HepG2 (cell line): Measurements from ENCODE around the gene SNRPB2. TPM values are rescaled to one million over a fixed set of nuclear protein-coding genes. Genes with fewer than 3 reads are reported as not detected.

Experiments used
- ATAC-seq: fragments of 200-7000 bp; cut with Tn5 transposase; 3 replicates; pipeline ENCODE4 v1.9.1; 2020; ENCODE audit warnings: mild to moderate bottlenecking, moderate library complexity
- BruUV-seq: library from RNA; stranded (reverse); fragments of 400-500 nt; replicated peaks from 2 replicates; lab custom pipeline; 2021; lab: Mats Ljungman, UMichigan
- CTCF ChIA-PET: fragments of 300-600 bp; formaldehyde crosslinking; extraction: SDS; loops from one replicate; lab custom pipeline; 2021; ENCODE audit warnings: low total read pairs, inconsistent platforms, low intra/inter-chr PET ratio; lab: Yijun Ruan, JAX
- POLR2A ChIA-PET: fragments of 350-600 bp; sonication (Branson Sonifier 250); formaldehyde crosslinking; loops from one replicate; lab custom pipeline; 2020; ENCODE audit warnings: antibody characterized with exemption, inconsistent platforms; lab: Yijun Ruan, JAX
- DNase-seq: peaks from one replicate; pipeline ENCODE4 v3.0.0-alpha.2; 2015; ENCODE audit warnings: low spot score
- FAIRE-seq: peaks from 3 replicates; lab custom pipeline; 2011; peaks lifted over from hg19 to GRCh38; lab: Jason Lieb, UNC
- H2AFZ ChIP-seq: one replicate; pipeline ENCODE4 v1.6.1; 2011; ENCODE audit warnings: low read length, inconsistent platforms
- H3K27ac ChIP-seq: fragments of 300-600 bp; 3 replicates; pipeline ENCODE4 v1.8.0; 2011; ENCODE audit warnings: mixed run types, mild to moderate bottlenecking, mixed read lengths, low read length, inconsistent platforms; ENCODE audit not compliant: insufficient read depth; ENCODE audit errors: extremely low read length
- H3K27me3 ChIP-seq, 2 experiments: fragments of 200-600 bp in 1 of 2; 2 replicates in 1 of 2; 3 replicates in 1 of 2; pipeline versions ENCODE4 v1.6.0 to v1.8.0; 2011; ENCODE audit warnings: low read length in 2 of 2, mild to moderate bottlenecking in 2 of 2, moderate library complexity in 2 of 2, inconsistent platforms in 1 of 2; ENCODE audit not compliant: insufficient read depth in 2 of 2, control insufficient read depth in 1 of 2
- H3K36me3 ChIP-seq, 2 experiments: fragments of 200-600 bp in 1 of 2; replicated peaks in 1 of 2; 2 replicates in 1 of 2; 3 replicates in 1 of 2; pipeline versions ENCODE4 v1.5.1 to v1.8.0; 2011; ENCODE audit warnings: low read length in 2 of 2, inconsistent platforms in 1 of 2; ENCODE audit not compliant: insufficient read depth in 2 of 2, control insufficient read depth in 1 of 2
- H3K4me1 ChIP-seq: 2 replicates; pipeline ENCODE4 v1.5.1; 2012; ENCODE audit warnings: low read length, inconsistent platforms; ENCODE audit not compliant: insufficient read depth
- H3K4me2 ChIP-seq: 2 replicates; pipeline ENCODE4 v1.6.0; 2011; ENCODE audit warnings: low read depth, low read length, inconsistent platforms
- H3K4me3 ChIP-seq, 3 experiments: fragments of 200-600 bp in 1 of 3; sonication (generic), shearing (Covaris generic) in 1 of 3; replicated peaks in 1 of 3; 2 replicates each; pipeline ENCODE4 v1.5.1; 2011 to 2016; ENCODE audit warnings: low read length in 3 of 3, inconsistent platforms in 2 of 3, low read depth in 2 of 3, mild to moderate bottlenecking in 2 of 3, control low read depth in 1 of 3, mixed read lengths in 1 of 3; ENCODE audit not compliant: insufficient read depth in 1 of 3
- H3K79me2 ChIP-seq: one replicate; pipeline ENCODE4 v1.6.1; 2011; ENCODE audit warnings: low read length, inconsistent platforms; ENCODE audit not compliant: insufficient read depth
- H3K9ac ChIP-seq: 2 replicates; pipeline ENCODE4 v1.6.0; 2011; ENCODE audit warnings: mild to moderate bottlenecking, low read depth, low read length, inconsistent platforms; ENCODE audit not compliant: insufficient read depth
- H3K9me3 ChIP-seq: 2 replicates; pipeline ENCODE4 v1.5.1; 2012; ENCODE audit warnings: mild to moderate bottlenecking, low read length
- H4K20me1 ChIP-seq: 2 replicates; pipeline ENCODE4 v1.6.0; 2011; ENCODE audit warnings: inconsistent platforms, mild to moderate bottlenecking, low read length, moderate library complexity; ENCODE audit not compliant: insufficient read depth
- CREB1 ChIP-seq, 2 experiments: fragments of 450-650 bp in 1 of 2; IDR thresholded peaks; 2 replicates each; pipeline ENCODE4 v1.6.1; 2016 to 2017; ENCODE audit warnings: control low read depth in 1 of 2, mild to moderate bottlenecking in 1 of 2, missing compliant biosample characterization in 1 of 2, missing genetic modification characterization in 1 of 2
- GABPB1 ChIP-seq: IDR thresholded peaks from 2 replicates; pipeline ENCODE4 v1.6.1; 2016; ENCODE audit warnings: mild to moderate bottlenecking, missing genetic modification reagents, moderate library complexity, missing compliant biosample characterization
- HIVEP1 ChIP-seq: sonication (generic); formaldehyde crosslinking; IDR thresholded peaks from 2 replicates; pipeline ENCODE4 v1.4.0; 2020; ENCODE audit warnings: mild to moderate bottlenecking, missing genetic modification reagents
- HMGA1 ChIP-seq: sonication (generic); formaldehyde crosslinking; conservative IDR thresholded peaks from 2 replicates; pipeline ENCODE4 v1.4.0; 2020; ENCODE audit warnings: missing genetic modification reagents
- MXD4 ChIP-seq: IDR thresholded peaks from 2 replicates; pipeline ENCODE4 v1.6.1; 2016; ENCODE audit warnings: mild to moderate bottlenecking, missing biosample characterization, missing genetic modification reagents
- MXI1 ChIP-seq: IDR thresholded peaks from 3 replicates; pipeline ENCODE4 v1.6.1; 2012; ENCODE audit warnings: low read depth, low read length, inconsistent platforms, borderline replicate concordance
- NFATC3 ChIP-seq: sonication (generic); formaldehyde crosslinking; IDR thresholded peaks from 2 replicates; pipeline ENCODE4 v1.5.1; 2020; ENCODE audit warnings: mild to moderate bottlenecking, missing genetic modification reagents
- PAX8 ChIP-seq: sonication (generic); formaldehyde crosslinking; IDR thresholded peaks from 2 replicates; pipeline ENCODE4 v1.8.0; 2022; ENCODE audit warnings: mild to moderate bottlenecking, missing genetic modification reagents, borderline replicate concordance
- PHF5A ChIP-seq: IDR thresholded peaks from one replicate; pipeline ENCODE4 v1.6.1; 2018; ENCODE audit warnings: low read depth, missing genetic modification reagents; ENCODE audit not compliant: unreplicated experiment
- SETDB1 ChIP-seq: sonication (generic); formaldehyde crosslinking; IDR thresholded peaks from 2 replicates; pipeline ENCODE4 v1.5.1; 2020; ENCODE audit warnings: missing genetic modification reagents, mild to moderate bottlenecking, borderline replicate concordance
- ZNF17 ChIP-seq: sonication (generic); formaldehyde crosslinking; IDR thresholded peaks from 2 replicates; pipeline ENCODE4 v1.5.0; 2020; ENCODE audit warnings: mild to moderate bottlenecking, missing genetic modification reagents
- ZNF205 ChIP-seq: IDR thresholded peaks from 2 replicates; pipeline ENCODE4 v1.6.1; 2018; ENCODE audit warnings: missing biosample characterization, missing genetic modification reagents
- ZNF282 ChIP-seq: fragments of 450-650 bp; IDR thresholded peaks from 2 replicates; pipeline ENCODE4 v1.6.1; 2018; ENCODE audit not compliant: partially characterized antibody
- ZNF501 ChIP-seq: sonication (generic); formaldehyde crosslinking; IDR thresholded peaks from 2 replicates; pipeline ENCODE4 v1.5.1; 2020; ENCODE audit warnings: mild to moderate bottlenecking, moderate library complexity, missing genetic modification reagents
- ZNF652 ChIP-seq: IDR thresholded peaks from 2 replicates; pipeline ENCODE4 v1.6.1; 2016; ENCODE audit warnings: low read depth, borderline replicate concordance
- ZNF75D ChIP-seq: sonication (generic); formaldehyde crosslinking; IDR thresholded peaks from 2 replicates; pipeline ENCODE4 v1.8.1; 2023; ENCODE audit warnings: missing genetic modification reagents, mild to moderate bottlenecking, borderline replicate concordance
- WGBS: methylation state at CpG from one replicate; pipeline ENCODE4 v1.1.6; 2017; ENCODE audit warnings: low lambda C conversion rate; 5-methylcytosine and 5-hydroxymethylcytosine counted together
- in situ Hi-C: cut with HindIII; loops from 2 replicates; pipeline ENCODE4 v1.10.0; 2017; ENCODE audit warnings: low pct_unique_long_range_greater_than_20kb; ENCODE audit not compliant: extremely low pct_ligation_motif_present
- intact Hi-C: fragments of 100-400 bp; cut with micrococcal nuclease; formaldehyde crosslinking; loops from one replicate; pipeline ENCODE4 v1.10.0; 2022; ENCODE audit not compliant: unreplicated experiment
- polyA plus RNA-seq, 8 experiments: library from polyadenylated mRNA; depleted of rRNA in 3 of 8; stranded (reverse) in 7 of 8; unstranded in 1 of 8; fragments of >200 nt; fragmentation: Illumina TruSeq in 4 of 8; extraction: Trizol in 4 of 8; gene quantifications; 2 replicates each; pipeline versions ENCODE4 v1.2.1 to v1.2.3, GENCODE V29; 2011 to 2016; ENCODE audit warnings: low read depth in 4 of 8, missing spikeins in 1 of 8, mixed read lengths in 1 of 8; ENCODE audit not compliant: insufficient read depth in 1 of 8
- total RNA-seq, 5 experiments: library from RNA; depleted of rRNA; stranded (reverse); fragments of >200 nt; fragmentation: Illumina TruSeq; extraction: Trizol; gene quantifications; 2 replicates each; pipeline ENCODE4 v1.2.3, GENCODE V29; 2016; ENCODE audit warnings: low read depth in 1 of 5
- TF ChIP-seq, protein P1 (sequence below): sonication (generic); formaldehyde crosslinking; IDR thresholded peaks from 2 replicates; pipeline ENCODE4 v1.5.0; 2020; ENCODE audit warnings: missing genetic modification reagents
- TF ChIP-seq, protein P2 (sequence below): sonication (generic); formaldehyde crosslinking; IDR thresholded peaks from 2 replicates; pipeline ENCODE4 v1.4.0; 2020; ENCODE audit warnings: missing genetic modification reagents, borderline replicate concordance
- TF ChIP-seq, protein P3 (sequence below): sonication (generic); formaldehyde crosslinking; IDR thresholded peaks from 2 replicates; pipeline ENCODE4 v1.4.0; 2020; ENCODE audit warnings: missing genetic modification reagents

SNRPB2 gene
- total and polyA plus RNA-seq, 2 of the 13 experiments (the other 11 are each of a cell fraction or from before 2014, with no cell fraction given), result 107 to 204 TPM

DNA sequence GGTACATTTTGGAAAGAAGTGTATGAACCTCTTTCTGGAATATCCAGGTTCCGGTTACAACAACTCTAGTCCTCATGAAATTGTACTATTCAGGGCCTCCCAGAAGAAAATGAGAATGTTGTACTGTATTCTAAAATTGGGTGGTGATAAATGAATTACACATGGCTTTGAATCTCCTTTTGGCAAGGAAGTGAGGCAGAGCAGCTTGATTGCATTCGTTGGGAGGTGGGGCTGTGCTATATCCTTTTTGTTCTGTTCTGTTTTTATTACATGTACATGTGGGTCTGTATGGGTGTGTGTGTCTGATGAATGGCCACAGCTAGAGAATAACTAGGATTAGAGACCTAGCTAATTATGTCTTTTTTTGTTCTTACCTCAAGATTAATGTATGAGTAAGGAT lies 37.8 kb upstream of the SNRPB2 start:
- no peaks in the 10 kb centered on the region for H3K27me3 ChIP-seq
- no peaks in the 10 kb centered on the region for H3K9me3 ChIP-seq
- H3K36me3 ChIP-seq, result no peaks in the 10 kb centered on the region
- H3K9ac ChIP-seq, result no peak overlapping the region
- no peaks in the 10 kb centered on the region for H3K79me2 ChIP-seq
- intact Hi-C loops, result no loop called here
- ChIA-PET POLR2A (no interaction called here), CTCF (no interaction called here)
- no peak overlapping the region for H3K4me3 ChIP-seq
- no TSS peak for BruUV-seq
- H3K4me2 ChIP-seq, result no peak overlapping the region
- H2AFZ ChIP-seq, result no peak overlapping the region
- no peaks in the 10 kb centered on the region for H4K20me1 ChIP-seq
- in situ Hi-C loops, result no loop called here
- WGBS, result 23% methylated on average over 2 of the region's 2 CpGs
- H3K4me1 ChIP-seq, result no peaks in the 10 kb centered on the region
- FAIRE-seq, result no peak
- no peak for ATAC-seq
- DNase-seq, result no peak
- no peak overlapping the region for H3K27ac ChIP-seq
- TF ChIP-seq PAX8 (CRISPR knock-in tag) (no peak), MXD4 (no peak), SETDB1 (CRISPR knock-in tag) (no peak), ZNF205 (CRISPR knock-in tag) (no peak), MXI1 (no peak), NFATC3 (CRISPR knock-in tag) (no peak), HMGA1 (no peak), PHF5A (no peak), ZNF282 (no peak), ZNF501 (CRISPR knock-in tag) (no peak), ZNF652 (no peak), ZNF75D (no peak), HIVEP1 (no peak), CREB1 (IDR thresholded peaks at IDR 0.05) (no peak), CREB1 (CRISPR knock-in tag; IDR thresholded peaks at IDR 0.05) (no peak), GABPB1 (no peak), ZNF17 (no peak)
- TF ChIP-seq, protein P1, sequence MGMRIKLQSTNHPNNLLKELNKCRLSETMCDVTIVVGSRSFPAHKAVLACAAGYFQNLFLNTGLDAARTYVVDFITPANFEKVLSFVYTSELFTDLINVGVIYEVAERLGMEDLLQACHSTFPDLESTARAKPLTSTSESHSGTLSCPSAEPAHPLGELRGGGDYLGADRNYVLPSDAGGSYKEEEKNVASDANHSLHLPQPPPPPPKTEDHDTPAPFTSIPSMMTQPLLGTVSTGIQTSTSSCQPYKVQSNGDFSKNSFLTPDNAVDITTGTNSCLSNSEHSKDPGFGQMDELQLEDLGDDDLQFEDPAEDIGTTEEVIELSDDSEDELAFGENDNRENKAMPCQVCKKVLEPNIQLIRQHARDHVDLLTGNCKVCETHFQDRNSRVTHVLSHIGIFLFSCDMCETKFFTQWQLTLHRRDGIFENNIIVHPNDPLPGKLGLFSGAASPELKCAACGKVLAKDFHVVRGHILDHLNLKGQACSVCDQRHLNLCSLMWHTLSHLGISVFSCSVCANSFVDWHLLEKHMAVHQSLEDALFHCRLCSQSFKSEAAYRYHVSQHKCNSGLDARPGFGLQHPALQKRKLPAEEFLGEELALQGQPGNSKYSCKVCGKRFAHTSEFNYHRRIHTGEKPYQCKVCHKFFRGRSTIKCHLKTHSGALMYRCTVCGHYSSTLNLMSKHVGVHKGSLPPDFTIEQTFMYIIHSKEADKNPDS (CRISPR knock-in tag), result no peak
- TF ChIP-seq, protein P2, sequence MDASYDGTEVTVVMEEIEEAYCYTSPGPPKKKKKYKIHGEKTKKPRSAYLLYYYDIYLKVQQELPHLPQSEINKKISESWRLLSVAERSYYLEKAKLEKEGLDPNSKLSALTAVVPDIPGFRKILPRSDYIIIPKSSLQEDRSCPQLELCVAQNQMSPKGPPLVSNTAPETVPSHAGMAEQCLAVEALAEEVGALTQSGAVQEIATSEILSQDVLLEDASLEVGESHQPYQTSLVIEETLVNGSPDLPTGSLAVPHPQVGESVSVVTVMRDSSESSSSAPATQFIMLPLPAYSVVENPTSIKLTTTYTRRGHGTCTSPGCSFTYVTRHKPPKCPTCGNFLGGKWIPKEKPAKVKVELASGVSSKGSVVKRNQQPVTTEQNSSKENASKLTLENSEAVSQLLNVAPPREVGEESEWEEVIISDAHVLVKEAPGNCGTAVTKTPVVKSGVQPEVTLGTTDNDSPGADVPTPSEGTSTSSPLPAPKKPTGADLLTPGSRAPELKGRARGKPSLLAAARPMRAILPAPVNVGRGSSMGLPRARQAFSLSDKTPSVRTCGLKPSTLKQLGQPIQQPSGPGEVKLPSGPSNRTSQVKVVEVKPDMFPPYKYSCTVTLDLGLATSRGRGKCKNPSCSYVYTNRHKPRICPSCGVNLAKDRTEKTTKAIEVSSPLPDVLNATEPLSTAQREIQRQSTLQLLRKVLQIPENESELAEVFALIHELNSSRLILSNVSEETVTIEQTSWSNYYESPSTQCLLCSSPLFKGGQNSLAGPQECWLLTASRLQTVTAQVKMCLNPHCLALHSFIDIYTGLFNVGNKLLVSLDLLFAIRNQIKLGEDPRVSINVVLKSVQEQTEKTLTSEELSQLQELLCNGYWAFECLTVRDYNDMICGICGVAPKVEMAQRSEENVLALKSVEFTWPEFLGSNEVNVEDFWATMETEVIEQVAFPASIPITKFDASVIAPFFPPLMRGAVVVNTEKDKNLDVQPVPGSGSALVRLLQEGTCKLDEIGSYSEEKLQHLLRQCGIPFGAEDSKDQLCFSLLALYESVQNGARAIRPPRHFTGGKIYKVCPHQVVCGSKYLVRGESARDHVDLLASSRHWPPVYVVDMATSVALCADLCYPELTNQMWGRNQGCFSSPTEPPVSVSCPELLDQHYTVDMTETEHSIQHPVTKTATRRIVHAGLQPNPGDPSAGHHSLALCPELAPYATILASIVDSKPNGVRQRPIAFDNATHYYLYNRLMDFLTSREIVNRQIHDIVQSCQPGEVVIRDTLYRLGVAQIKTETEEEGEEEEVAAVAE (CRISPR knock-in tag), result no peak
- TF ChIP-seq, protein P3, sequence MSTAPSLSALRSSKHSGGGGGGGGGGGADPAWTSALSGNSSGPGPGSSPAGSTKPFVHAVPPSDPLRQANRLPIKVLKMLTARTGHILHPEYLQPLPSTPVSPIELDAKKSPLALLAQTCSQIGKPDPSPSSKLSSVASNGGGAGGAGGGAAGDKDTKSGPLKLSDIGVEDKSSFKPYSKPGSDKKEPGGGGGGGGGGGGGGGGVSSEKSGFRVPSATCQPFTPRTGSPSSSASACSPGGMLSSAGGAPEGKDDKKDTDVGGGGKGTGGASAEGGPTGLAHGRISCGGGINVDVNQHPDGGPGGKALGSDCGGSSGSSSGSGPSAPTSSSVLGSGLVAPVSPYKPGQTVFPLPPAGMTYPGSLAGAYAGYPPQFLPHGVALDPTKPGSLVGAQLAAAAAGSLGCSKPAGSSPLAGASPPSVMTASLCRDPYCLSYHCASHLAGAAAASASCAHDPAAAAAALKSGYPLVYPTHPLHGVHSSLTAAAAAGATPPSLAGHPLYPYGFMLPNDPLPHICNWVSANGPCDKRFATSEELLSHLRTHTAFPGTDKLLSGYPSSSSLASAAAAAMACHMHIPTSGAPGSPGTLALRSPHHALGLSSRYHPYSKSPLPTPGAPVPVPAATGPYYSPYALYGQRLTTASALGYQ, result no peak
